ENCODE measurements around the gene RNF25. TPM values are rescaled to one million over a fixed set of nuclear protein-coding genes. Genes with fewer than 3 reads are reported as not detected.

Gene RNF25
- total and polyA plus RNA-seq, 3 donors from 2014 or later = 26.0 to 57.8 (median 36.0) TPM

DNA sequence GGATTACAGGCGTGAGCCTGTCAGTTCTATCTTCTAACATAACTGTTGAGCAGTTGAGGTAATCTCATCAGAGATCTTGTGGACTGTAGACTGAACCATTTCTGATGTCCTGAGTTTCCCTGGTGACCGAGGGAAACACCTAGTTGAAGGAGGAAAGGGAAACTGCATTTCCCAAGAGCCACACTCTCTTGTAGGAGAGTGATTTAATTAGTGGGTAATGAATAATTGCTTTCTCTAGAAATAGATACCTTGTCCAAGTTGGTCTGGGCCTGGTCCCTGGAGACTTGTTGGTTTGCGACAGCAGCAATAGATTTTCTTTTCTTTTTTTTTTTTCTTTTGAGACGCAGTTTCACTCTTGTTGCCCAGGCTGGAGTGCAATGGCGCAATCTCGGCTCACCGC lies 46.3 kb upstream of the RNF25 start:
- 96 to 97% methylated on average over 7 of the region's 7 CpGs for WGBS, 2 donors
- Histone ChIP-seq H3K27ac (no peak overlapping the region), H3K9me3 (no peaks in the 10 kb centered on the region), H3K36me3 (ENCODE audit: low read depth, missing control alignments) (no peaks in the 10 kb centered on the region), H3K27me3 (no peaks in the 10 kb centered on the region), H3K4me3 (no peak overlapping the region), H3K4me1 (no peaks in the 10 kb centered on the region)
- TF ChIP-seq POLR2A (IDR thresholded peaks at IDR 0.05) = no peak
- TF ChIP-seq, protein P1, sequence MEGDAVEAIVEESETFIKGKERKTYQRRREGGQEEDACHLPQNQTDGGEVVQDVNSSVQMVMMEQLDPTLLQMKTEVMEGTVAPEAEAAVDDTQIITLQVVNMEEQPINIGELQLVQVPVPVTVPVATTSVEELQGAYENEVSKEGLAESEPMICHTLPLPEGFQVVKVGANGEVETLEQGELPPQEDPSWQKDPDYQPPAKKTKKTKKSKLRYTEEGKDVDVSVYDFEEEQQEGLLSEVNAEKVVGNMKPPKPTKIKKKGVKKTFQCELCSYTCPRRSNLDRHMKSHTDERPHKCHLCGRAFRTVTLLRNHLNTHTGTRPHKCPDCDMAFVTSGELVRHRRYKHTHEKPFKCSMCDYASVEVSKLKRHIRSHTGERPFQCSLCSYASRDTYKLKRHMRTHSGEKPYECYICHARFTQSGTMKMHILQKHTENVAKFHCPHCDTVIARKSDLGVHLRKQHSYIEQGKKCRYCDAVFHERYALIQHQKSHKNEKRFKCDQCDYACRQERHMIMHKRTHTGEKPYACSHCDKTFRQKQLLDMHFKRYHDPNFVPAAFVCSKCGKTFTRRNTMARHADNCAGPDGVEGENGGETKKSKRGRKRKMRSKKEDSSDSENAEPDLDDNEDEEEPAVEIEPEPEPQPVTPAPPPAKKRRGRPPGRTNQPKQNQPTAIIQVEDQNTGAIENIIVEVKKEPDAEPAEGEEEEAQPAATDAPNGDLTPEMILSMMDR (IDR thresholded peaks at IDR 0.05) = no peak
- no peak for DNase-seq
- intact Hi-C loops (cut with DNase I; ENCODE audit: low total_unique reads) = no loop called here

DNA sequence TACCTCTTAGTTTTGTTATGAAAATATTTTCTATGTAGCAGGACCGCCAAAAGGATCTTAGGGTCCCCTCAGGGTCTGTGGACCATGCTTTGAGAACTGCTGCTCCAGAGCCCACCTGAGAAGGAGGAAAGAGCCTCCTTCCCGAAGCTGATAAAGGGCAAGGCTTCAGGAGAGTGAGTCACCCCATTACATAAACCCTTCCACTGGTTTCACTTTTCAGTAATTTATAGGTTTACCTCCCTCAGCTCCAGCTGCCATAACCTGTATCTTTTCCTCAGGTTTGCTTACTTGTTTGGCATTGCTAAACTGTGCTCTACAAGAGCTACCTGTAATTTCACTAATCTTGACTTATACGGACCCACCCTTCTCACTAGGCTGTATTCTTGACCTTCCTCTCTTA lies 45.5 kb upstream of the RNF25 start:
- intact Hi-C loops (cut with DNase I; ENCODE audit: low total_unique reads) = no loop called here
- H3K4me3 ChIP-seq = no peak overlapping the region
- no peak overlapping the region for H3K27ac ChIP-seq
- H3K36me3 ChIP-seq (ENCODE audit: low read depth, missing control alignments) = no peaks in the 10 kb centered on the region
- H3K9me3 ChIP-seq = no peaks in the 10 kb centered on the region
- WGBS, 2 donors = 74 to 80% methylated on average over 3 of the region's 3 CpGs
- TF ChIP-seq, protein P1 (IDR thresholded peaks at IDR 0.05) = no peak
- no peak for TF ChIP-seq POLR2A (IDR thresholded peaks at IDR 0.05)
- no peak for DNase-seq
- no peaks in the 10 kb centered on the region for H3K27me3 ChIP-seq
- no peaks in the 10 kb centered on the region for H3K4me1 ChIP-seq

DNA sequence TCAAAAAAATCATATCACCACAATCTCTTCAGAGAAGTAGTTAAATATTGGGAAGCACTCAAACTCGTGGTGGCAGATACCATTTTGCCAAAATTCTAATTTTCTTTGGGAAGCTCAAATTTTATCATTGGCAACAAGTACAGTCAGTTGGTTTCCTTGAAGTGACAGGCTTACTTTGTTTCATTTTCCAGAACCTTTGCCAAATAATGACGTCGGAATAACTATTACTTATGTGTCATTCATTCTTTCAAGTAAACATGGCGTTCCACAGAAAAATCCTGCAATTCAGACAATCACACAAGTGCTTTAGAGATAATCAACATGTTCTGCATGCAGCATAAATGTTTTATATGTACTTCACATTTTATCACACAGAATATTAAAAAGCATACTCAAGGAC lies 44.3 kb upstream of the RNF25 start:
- Histone ChIP-seq H3K4me3 (no peak overlapping the region), H3K36me3 (ENCODE audit: low read depth, missing control alignments) (no peaks in the 10 kb centered on the region), H3K27ac (peak overlapping the region; percentile 45 to 58), H3K9me3 (no peaks in the 10 kb centered on the region), H3K27me3 (no peaks in the 10 kb centered on the region), H3K4me1 (peaks cover 11% of the 10 kb centered on the region)
- no peak for DNase-seq
- 49 to 80% methylated on average over 4 of the region's 4 CpGs for WGBS, 2 donors
- intact Hi-C loops (cut with DNase I; ENCODE audit: low total_unique reads) = no loop called here
- no peak for TF ChIP-seq POLR2A (IDR thresholded peaks at IDR 0.05)
- TF ChIP-seq, protein P1 (IDR thresholded peaks at IDR 0.05) = no peak

DNA sequence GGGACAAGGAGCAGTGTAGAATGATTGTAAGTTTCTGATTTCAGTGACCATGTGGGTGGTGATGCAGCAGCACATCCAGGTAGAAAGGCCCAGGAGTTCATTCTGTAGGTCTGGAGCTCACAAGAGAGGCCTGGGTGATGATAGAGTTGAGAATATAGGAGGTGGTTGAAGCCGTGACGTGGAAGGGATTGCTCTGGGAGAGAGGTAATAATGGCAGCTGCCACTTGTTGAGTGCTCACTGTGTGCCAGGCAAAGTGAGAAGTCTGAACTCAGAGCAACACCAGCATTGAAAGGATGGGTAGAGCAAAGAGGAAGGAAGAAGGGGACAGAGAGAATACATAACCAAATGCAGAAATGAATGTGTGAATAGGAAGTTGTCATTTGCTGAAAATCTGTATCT lies 42.1 kb upstream of the RNF25 start:
- intact Hi-C loops (cut with DNase I; ENCODE audit: low total_unique reads) = no loop called here

DNA sequence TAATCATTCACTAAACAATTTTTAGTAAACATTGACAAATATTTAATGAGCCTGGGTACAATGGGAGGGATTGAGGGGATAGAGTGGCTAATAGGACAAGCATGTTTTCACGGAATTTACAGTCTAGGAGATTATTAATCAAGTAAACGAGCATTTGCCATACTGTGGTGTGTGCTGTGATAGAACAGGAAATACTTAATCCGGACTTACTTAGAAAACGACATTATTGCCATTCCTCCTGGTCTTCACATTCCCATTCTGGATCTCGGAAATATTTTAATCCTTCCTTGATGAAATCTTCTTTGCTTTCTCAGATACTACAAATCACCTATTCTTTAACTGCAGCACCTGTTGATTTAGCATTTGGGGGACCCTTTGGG lies 39.7 kb upstream of the RNF25 start:
- DNase-seq = no peak
- Histone ChIP-seq H3K4me1 (peaks cover 11% of the 10 kb centered on the region), H3K27ac (peak overlapping the region; percentile 92), H3K36me3 (ENCODE audit: low read depth, missing control alignments) (no peaks in the 10 kb centered on the region), H3K4me3 (peak overlapping the region; percentile 81 to 85), H3K9me3 (no peaks in the 10 kb centered on the region), H3K27me3 (no peaks in the 10 kb centered on the region)
- intact Hi-C loops (cut with DNase I; ENCODE audit: low total_unique reads) = no loop called here
- WGBS, 2 donors = 3 to 10% methylated on average over 5 of the region's 5 CpGs
- TF ChIP-seq POLR2A (IDR thresholded peaks at IDR 0.05) = no peak
- TF ChIP-seq, protein P1 (IDR thresholded peaks at IDR 0.05) = no peak

More for the DNA sequence above, 42.1 kb upstream of the RNF25 start:
- Histone ChIP-seq H3K4me3 (no peak overlapping the region), H3K36me3 (ENCODE audit: low read depth, missing control alignments) (no peaks in the 10 kb centered on the region), H3K27ac (peak overlapping the region in 1 of 2 donors; percentile 17), H3K4me1 (peaks cover 11% of the 10 kb centered on the region), H3K9me3 (no peaks in the 10 kb centered on the region), H3K27me3 (no peaks in the 10 kb centered on the region)
- TF ChIP-seq, protein P1 (IDR thresholded peaks at IDR 0.05) = no peak
- no peak for TF ChIP-seq POLR2A (IDR thresholded peaks at IDR 0.05)
- DNase-seq = no peak
- 84 to 89% methylated on average over 2 of the region's 2 CpGs for WGBS, 2 donors

Data from testis (tissue), 3 donors.